Stimulated activated naive CD4-positive, alpha-beta T cell (primary cell): ENCODE results near the gene SNAPC4.

Source experiments
- DNase-seq, 6 experiments: peaks; one replicate each; lab custom pipeline; 2025; lab: John Stamatoyannopoulos, UW

The SNAPC4 gene

GRCh38 chr9:136400038-136400834 lies at the start of gene SNAPC4:
TSS of gene SNAPC4 (minus strand) at chr9:136400170. CDS start at chr9:136398428, 1,742 bp downstream.
- DNase-seq = peak; percentile 67 to 87 (median 80)

- no peak for DNase-seq
Measured at GRCh38 chr9:136448655-136449054, 48.7 kb upstream of the SNAPC4 start.

- no peak for DNase-seq
Measured at GRCh38 chr9:136447173-136447778, 47.3 kb upstream of the SNAPC4 start.

GRCh38 chr9:136445799-136446198 lies 45.8 kb upstream of the SNAPC4 start:
- DNase-seq = no peak

- no peak for DNase-seq
Measured at GRCh38 chr9:136444102-136444501, 44.1 kb upstream of the SNAPC4 start.

GRCh38 chr9:136443687-136444086 lies 43.7 kb upstream of the SNAPC4 start:
- no peak for DNase-seq

GRCh38 chr9:136443087-136443486 lies 43.1 kb upstream of the SNAPC4 start:
- DNase-seq = no peak

- DNase-seq = no peak
Measured at GRCh38 chr9:136442265-136442664, 42.3 kb upstream of the SNAPC4 start.

- no peak for DNase-seq
Measured at GRCh38 chr9:136441681-136442245, 41.8 kb upstream of the SNAPC4 start.

- DNase-seq = no peak
Measured at GRCh38 chr9:136441191-136441680, 41.3 kb upstream of the SNAPC4 start.

GRCh38 chr9:136439481-136440408 lies 39.8 kb upstream of the SNAPC4 start, which contains the start of gene INPP5E:
TSS of gene INPP5E (minus strand) at chr9:136439845. CDS start at chr9:136439419, 426 bp downstream.
- peak; percentile 57 to 88 (median 78) for DNase-seq

- peak; percentile 25 to 48 (median 42) for DNase-seq
Measured at GRCh38 chr9:136438548-136439480, 38.8 kb upstream of the SNAPC4 start.

GRCh38 chr9:136437839-136438547 lies 38.0 kb upstream of the SNAPC4 start:
- DNase-seq = peak in 1 of 6 experiments; percentile 23

GRCh38 chr9:136437430-136437829 lies 37.5 kb upstream of the SNAPC4 start:
- no peak for DNase-seq

- no peak for DNase-seq
Measured at GRCh38 chr9:136436055-136436634, 36.2 kb upstream of the SNAPC4 start.

- no peak for DNase-seq
Measured at GRCh38 chr9:136434580-136435169, 34.7 kb upstream of the SNAPC4 start.

- no peak for DNase-seq
Measured at GRCh38 chr9:136433849-136434579, 34.0 kb upstream of the SNAPC4 start.

GRCh38 chr9:136433043-136433715 lies 33.2 kb upstream of the SNAPC4 start:
- DNase-seq = no peak
